GM12891 (cell line): Measurements from ENCODE around the gene CCR5AS.

Source experiments
- PAX5 ChIP-seq: IDR thresholded peaks from 2 replicates; pipeline ENCODE4 v1.6.1; 2011; ENCODE audit warnings: low read length, moderate library complexity, mild to moderate bottlenecking; ENCODE audit not compliant: insufficient read depth, severe bottlenecking
- POLR2A ChIP-seq: IDR thresholded peaks from 2 replicates; pipeline ENCODE4 v1.6.1; 2011; ENCODE audit warnings: low read depth, low read length, control low read depth
- POLR2AphosphoS5 ChIP-seq: IDR thresholded peaks from 2 replicates; pipeline ENCODE4 v1.6.1; 2011; ENCODE audit warnings: low read depth, low read length, control low read depth
- SPI1 ChIP-seq: IDR thresholded peaks from 2 replicates; pipeline ENCODE4 v1.6.1; 2011; ENCODE audit warnings: low read depth, low read length, control low read depth
- TAF1 ChIP-seq: IDR thresholded peaks from 2 replicates; pipeline ENCODE4 v1.6.1; 2011; ENCODE audit warnings: low read depth, low read length, control low read depth

DNA sequence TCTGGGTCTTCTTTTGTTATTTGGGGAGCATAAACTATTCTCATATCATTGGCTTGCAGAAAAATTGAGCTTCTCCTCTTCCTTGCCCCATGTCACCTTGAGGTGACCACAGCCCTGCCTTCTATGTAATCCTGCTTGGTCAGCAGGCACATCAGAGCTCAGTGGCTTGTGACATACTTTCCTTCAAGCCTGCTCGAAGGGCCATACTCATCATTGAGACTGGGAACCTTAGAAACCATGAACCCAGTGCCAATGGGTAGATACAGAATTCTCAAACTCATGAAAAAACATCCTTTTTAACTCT is 56.7 kb downstream of the CCR5AS start:
- no peak for TF ChIP-seq POLR2A
- no peak for TF ChIP-seq POLR2AphosphoS5
- no peak for TF ChIP-seq TAF1
- no peak for TF ChIP-seq SPI1
- no peak for TF ChIP-seq PAX5
